Keratinocyte (primary cell): ENCODE results near the gene TEP1.

Experiments used
- CTCF ChIP-seq, 3 experiments: IDR thresholded peaks in 1 of 3; conservative IDR thresholded peaks in 1 of 3; optimal IDR thresholded peaks in 1 of 3; 2 replicates in 2 of 3; 3 replicates in 1 of 3; pipeline versions ENCODE3 to v1.5.1; 2011; ENCODE audit warnings: low read length in 3 of 3, mild to moderate bottlenecking in 3 of 3, moderate library complexity in 2 of 3, control low read depth in 1 of 3, inconsistent platforms in 1 of 3; ENCODE audit not compliant: insufficient read depth in 2 of 3; ENCODE audit errors: extremely low read depth in 1 of 3
- EZH2 ChIP-seq: IDR thresholded peaks from one replicate; pipeline ENCODE4 v1.6.1; 2012; ENCODE audit warnings: inconsistent platforms, mild to moderate bottlenecking, low read length, moderate library complexity

- TF ChIP-seq CTCF (optimal IDR thresholded peaks at IDR 0.05 in 1 of 3, IDR thresholded peaks at IDR 0.05 in 1 of 3, conservative IDR thresholded peaks at IDR 0.05 in 1 of 3; ENCODE audit: extremely low read depth in 1 of 3, insufficient read depth in 2 of 3, low read length in 3 of 3) (no peak), EZH2 (no peak)
Observed at GRCh38 chr14:20440465-20440864, 27.2 kb upstream of the TEP1 start.
